ENCODE measurements around the gene SLC45A2.

DNA sequence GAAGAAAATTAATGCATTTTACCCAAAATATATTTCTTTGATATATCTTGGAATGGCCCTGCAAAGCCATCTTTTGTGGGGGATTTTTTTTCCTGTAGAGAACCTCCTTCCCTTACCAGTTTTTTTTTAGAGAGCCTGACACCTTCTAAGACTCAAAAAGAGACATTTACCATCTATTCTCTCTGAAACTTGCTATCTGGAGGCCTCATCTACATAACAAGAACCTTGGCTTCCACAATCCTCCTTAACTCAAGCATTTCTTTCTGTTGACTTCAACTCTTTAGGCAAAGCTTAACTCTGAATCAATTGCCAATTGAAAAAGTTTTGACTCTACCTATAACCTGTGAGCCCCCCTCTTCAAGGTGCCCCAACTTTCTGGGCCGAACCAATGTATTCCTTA is 6.2 kb downstream of the SLC45A2 start:
- TF ChIP-seq ARNT (IDR thresholded peaks at IDR 0.05) = no peak
- no peak for TF ChIP-seq TARDBP (IDR thresholded peaks at IDR 0.05)
- no peak for TF ChIP-seq FOXK2 (IDR thresholded peaks at IDR 0.05)

Data from HEK293T (cell line).